Measurements from ENCODE around the gene PDIA4. TPM values are rescaled to one million over a fixed set of nuclear protein-coding genes. Genes with fewer than 3 reads are reported as not detected.

The PDIA4 gene
- total RNA-seq, 3 donors from 2014 or later (not counting 1 experiment from before 2014, with no cell fraction given) = 54.0 to 82.0 (median 62.7) TPM

DNA sequence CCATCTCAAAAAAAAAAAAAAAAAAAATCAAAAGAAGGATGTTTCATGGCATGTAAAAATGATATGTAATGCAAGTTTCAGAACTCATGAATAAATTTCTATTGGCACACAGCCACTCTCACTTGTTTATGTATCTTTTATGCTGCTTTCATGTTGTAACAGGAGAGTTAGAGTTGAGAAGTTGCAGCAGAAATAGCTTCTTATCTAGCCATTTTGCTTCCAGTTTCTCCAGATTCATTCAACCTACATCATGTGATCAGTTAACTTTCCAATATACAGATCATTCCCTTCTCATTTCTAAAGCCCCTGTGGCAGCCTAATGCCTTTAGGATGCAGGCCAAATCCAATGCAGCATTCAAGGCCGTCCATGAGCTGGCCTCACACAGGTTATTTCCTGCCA, 31.9 kb upstream of the PDIA4 start:
- Histone ChIP-seq H3K27me3 (ENCODE audit: control insufficient read depth, insufficient read depth, low read length) (no peaks in the 10 kb centered on the region), H3K4me1 (ENCODE audit: control insufficient read depth, insufficient read depth, low read length) (peaks cover 8% of the 10 kb centered on the region), H3K4me3 (ENCODE audit: low read length) (no peak overlapping the region), H3K27ac (ENCODE audit: low read length) (no peak overlapping the region), H3K36me3 (ENCODE audit: control insufficient read depth, insufficient read depth, low read length) (no peaks in the 10 kb centered on the region), H3K9me3 (ENCODE audit: control insufficient read depth, insufficient read depth, low read length) (no peaks in the 10 kb centered on the region)
- Mint-ChIP-seq H3K4me3 (no peak overlapping the region), H3K36me3 (no peaks in the 10 kb centered on the region), H3K27ac (no peak overlapping the region), H3K4me1 (peaks cover 3 to 5% of the 10 kb centered on the region in 2 donors), H3K27me3 (ENCODE audit: low read depth in 2 of 2) (no peaks in the 10 kb centered on the region), H3K9me3 (no peaks in the 10 kb centered on the region)
- WGBS (ENCODE audit: insufficient coverage) = 81% methylated on average over 1 of the region's 1 CpG
- ATAC-seq = no peak
- TF ChIP-seq, protein P1, sequence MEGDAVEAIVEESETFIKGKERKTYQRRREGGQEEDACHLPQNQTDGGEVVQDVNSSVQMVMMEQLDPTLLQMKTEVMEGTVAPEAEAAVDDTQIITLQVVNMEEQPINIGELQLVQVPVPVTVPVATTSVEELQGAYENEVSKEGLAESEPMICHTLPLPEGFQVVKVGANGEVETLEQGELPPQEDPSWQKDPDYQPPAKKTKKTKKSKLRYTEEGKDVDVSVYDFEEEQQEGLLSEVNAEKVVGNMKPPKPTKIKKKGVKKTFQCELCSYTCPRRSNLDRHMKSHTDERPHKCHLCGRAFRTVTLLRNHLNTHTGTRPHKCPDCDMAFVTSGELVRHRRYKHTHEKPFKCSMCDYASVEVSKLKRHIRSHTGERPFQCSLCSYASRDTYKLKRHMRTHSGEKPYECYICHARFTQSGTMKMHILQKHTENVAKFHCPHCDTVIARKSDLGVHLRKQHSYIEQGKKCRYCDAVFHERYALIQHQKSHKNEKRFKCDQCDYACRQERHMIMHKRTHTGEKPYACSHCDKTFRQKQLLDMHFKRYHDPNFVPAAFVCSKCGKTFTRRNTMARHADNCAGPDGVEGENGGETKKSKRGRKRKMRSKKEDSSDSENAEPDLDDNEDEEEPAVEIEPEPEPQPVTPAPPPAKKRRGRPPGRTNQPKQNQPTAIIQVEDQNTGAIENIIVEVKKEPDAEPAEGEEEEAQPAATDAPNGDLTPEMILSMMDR (IDR thresholded peaks at IDR 0.05) = no peak
- no peak for DNase-seq
- intact Hi-C loops (cut with micrococcal nuclease) = no loop called here

GRCh38 chr7:149053885-149054284, 25.6 kb upstream of the PDIA4 start:
- Mint-ChIP-seq H3K36me3 (no peaks in the 10 kb centered on the region), H3K4me3 (no peak overlapping the region), H3K27ac (no peak overlapping the region), H3K27me3 (ENCODE audit: low read depth in 2 of 2) (peaks cover 0 to 7% of the 10 kb centered on the region in 2 donors), H3K4me1 (no peaks in the 10 kb centered on the region), H3K9me3 (no peaks in the 10 kb centered on the region)
- intact Hi-C loops (cut with micrococcal nuclease) = no loop called here
- Histone ChIP-seq H3K27me3 (ENCODE audit: control insufficient read depth, insufficient read depth, low read length) (no peaks in the 10 kb centered on the region), H3K27ac (ENCODE audit: low read length) (no peak overlapping the region), H3K4me1 (ENCODE audit: control insufficient read depth, insufficient read depth, low read length) (no peaks in the 10 kb centered on the region), H3K36me3 (ENCODE audit: control insufficient read depth, insufficient read depth, low read length) (no peaks in the 10 kb centered on the region), H3K4me3 (ENCODE audit: low read length) (no peak overlapping the region), H3K9me3 (ENCODE audit: control insufficient read depth, insufficient read depth, low read length) (no peaks in the 10 kb centered on the region)
- TF ChIP-seq, protein P1 (IDR thresholded peaks at IDR 0.05) = no peak
- DNase-seq (no peak), ATAC-seq (no peak)
- 98% methylated on average over 8 of the region's 8 CpGs for WGBS (ENCODE audit: insufficient coverage)

DNA sequence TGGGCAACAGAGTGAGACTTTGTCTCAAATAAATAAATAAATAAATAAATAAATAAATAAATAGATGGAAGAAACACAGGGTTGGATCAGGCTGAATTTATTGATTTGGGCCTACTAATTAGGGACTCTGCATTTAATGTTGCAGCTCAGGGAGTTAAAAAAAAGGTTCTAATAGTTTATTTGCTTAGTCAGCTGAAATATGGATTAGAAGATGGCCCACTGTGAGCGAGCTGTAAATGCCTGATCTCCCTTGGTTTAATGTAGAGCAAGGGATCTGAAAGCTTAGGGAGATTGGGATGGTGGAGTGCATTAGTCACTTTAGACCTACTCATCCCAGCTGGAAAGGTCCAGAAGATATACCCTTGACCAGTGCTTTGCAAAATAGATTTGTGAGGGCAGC, 25.1 kb upstream of the PDIA4 start:
- Mint-ChIP-seq H3K27me3 (ENCODE audit: low read depth in 2 of 2) (peaks cover 0 to 7% of the 10 kb centered on the region in 2 donors), H3K4me1 (no peaks in the 10 kb centered on the region), H3K36me3 (no peaks in the 10 kb centered on the region), H3K9me3 (no peaks in the 10 kb centered on the region), H3K27ac (no peak overlapping the region), H3K4me3 (no peak overlapping the region)
- no peaks in the 10 kb centered on the region for H3K4me1 ChIP-seq (ENCODE audit: control insufficient read depth, insufficient read depth, low read length)
- DNase-seq = no peak
- ATAC-seq = no peak
- intact Hi-C loops (cut with micrococcal nuclease) = no loop called here
- WGBS (ENCODE audit: insufficient coverage) = 79% methylated on average over 1 of the region's 1 CpG
- H3K27ac ChIP-seq (ENCODE audit: low read length) = no peak overlapping the region
- no peaks in the 10 kb centered on the region for H3K27me3 ChIP-seq (ENCODE audit: control insufficient read depth, insufficient read depth, low read length)
- no peaks in the 10 kb centered on the region for H3K9me3 ChIP-seq (ENCODE audit: control insufficient read depth, insufficient read depth, low read length)
- no peaks in the 10 kb centered on the region for H3K36me3 ChIP-seq (ENCODE audit: control insufficient read depth, insufficient read depth, low read length)
- H3K4me3 ChIP-seq (ENCODE audit: low read length) = no peak overlapping the region
- TF ChIP-seq, protein P1 (IDR thresholded peaks at IDR 0.05) = no peak

DNA sequence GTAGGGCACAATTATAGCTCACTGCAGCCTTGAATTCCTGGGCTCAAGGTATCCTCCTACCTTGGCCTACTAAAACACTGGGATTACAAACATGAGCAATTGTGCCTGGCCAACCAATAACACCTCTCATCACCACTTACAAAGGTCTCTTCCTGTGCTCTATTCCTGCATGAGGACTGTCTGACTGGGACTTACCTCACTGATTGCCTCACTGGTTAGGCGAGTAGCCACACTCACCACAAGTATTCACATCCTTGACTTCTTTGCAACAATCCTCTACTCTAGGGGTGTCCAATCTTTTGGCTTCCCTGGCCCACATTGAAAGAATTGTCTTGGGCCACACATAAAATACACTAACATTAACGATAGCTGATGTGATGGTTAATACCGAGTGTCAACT, 22.6 kb upstream of the PDIA4 start:
- DNase-seq (no peak), ATAC-seq (no peak)
- Histone ChIP-seq H3K4me3 (ENCODE audit: low read length) (no peak overlapping the region), H3K27me3 (ENCODE audit: control insufficient read depth, insufficient read depth, low read length) (no peaks in the 10 kb centered on the region), H3K36me3 (ENCODE audit: control insufficient read depth, insufficient read depth, low read length) (no peaks in the 10 kb centered on the region), H3K4me1 (ENCODE audit: control insufficient read depth, insufficient read depth, low read length) (no peaks in the 10 kb centered on the region), H3K9me3 (ENCODE audit: control insufficient read depth, insufficient read depth, low read length) (no peaks in the 10 kb centered on the region), H3K27ac (ENCODE audit: low read length) (no peak overlapping the region)
- H3K4me3 Mint-ChIP-seq = no peak overlapping the region
- H3K27me3 Mint-ChIP-seq (ENCODE audit: low read depth in 2 of 2) = peaks cover 0 to 7% of the 10 kb centered on the region in 2 donors
- H3K36me3 Mint-ChIP-seq = no peaks in the 10 kb centered on the region
- 93% methylated on average over 3 of the region's 3 CpGs for WGBS (ENCODE audit: insufficient coverage)
- H3K9me3 Mint-ChIP-seq = no peaks in the 10 kb centered on the region
- no peaks in the 10 kb centered on the region for H3K4me1 Mint-ChIP-seq
- no peak overlapping the region for H3K27ac Mint-ChIP-seq
- TF ChIP-seq, protein P1 (IDR thresholded peaks at IDR 0.05) = no peak
- intact Hi-C loops (cut with micrococcal nuclease) = no loop called here

Data from natural killer cell (primary cell).